Femur (tissue), 1 donor: ENCODE data around the gene WARS2.

Source experiments
- DNase-seq: peaks from one replicate; pipeline ENCODE4 v3.0.0-alpha.2; 2017

Gene WARS2

GRCh38 chr1:118982266-118982665 is 158.2 kb downstream of the WARS2 start:
- no peak for DNase-seq

- DNase-seq = no peak
Observed at GRCh38 chr1:118981436-118981835, 159.0 kb downstream of the WARS2 start.
